GM12878 (cell line): ENCODE data around the gene OXTR. TPM values are rescaled to one million over a fixed set of nuclear protein-coding genes. Genes with fewer than 3 reads are reported as not detected.

ENCODE experiments used
- ATAC-seq: fragments of 200-7000 bp; cut with Tn5 transposase; 3 replicates; pipeline ENCODE4 v1.9.1; 2020; ENCODE audit warnings: mild to moderate bottlenecking, moderate library complexity
- BruUV-seq: library from RNA; stranded (reverse); fragments of 400-500 nt; replicated peaks from 2 replicates; lab custom pipeline; 2021; lab: Mats Ljungman, UMichigan
- CTCF ChIA-PET: fragments of 300-600 bp; sonication (Branson Sonifier 250); formaldehyde crosslinking; extraction: SDS; loops from one replicate; lab custom pipeline; 2021; ENCODE audit warnings: inconsistent platforms; lab: Yijun Ruan, JAX
- POLR2A ChIA-PET: fragments of 350-600 bp; formaldehyde crosslinking; extraction: SDS; loops from one replicate; lab custom pipeline; 2021; ENCODE audit warnings: inconsistent platforms; lab: Charles Lee
- RAD21 ChIA-PET: fragments of 300-600 bp; sonication (Branson Sonifier 250); formaldehyde crosslinking; loops from one replicate; lab custom pipeline; 2023; ENCODE audit warnings: antibody characterized with exemption; ENCODE audit not compliant: unreplicated experiment; lab: Charles Lee
- SMC1A ChIA-PET: fragments of 300-600 bp; sonication (Branson Sonifier 250); formaldehyde crosslinking; loops from one replicate; lab custom pipeline; 2023; ENCODE audit not compliant: unreplicated experiment, uncharacterized antibody; lab: Charles Lee
- DNase-seq: peaks from one replicate; pipeline ENCODE4 v3.0.0-alpha.2; 2011; ENCODE audit warnings: low read depth, low spot score
- FAIRE-seq: peaks from 3 replicates; lab custom pipeline; 2011; peaks lifted over from hg19 to GRCh38; lab: Jason Lieb, UNC
- H2AFZ ChIP-seq: 2 replicates; pipeline ENCODE4 v1.6.0; 2011; ENCODE audit warnings: low read depth, low read length, control low read depth; ENCODE audit not compliant: control insufficient read depth
- H3K27ac ChIP-seq: 2 replicates; pipeline ENCODE4 v1.5.1; 2011; ENCODE audit warnings: control low read depth; ENCODE audit not compliant: control insufficient read depth, insufficient read depth
- H3K27me3 ChIP-seq, 2 experiments: replicated peaks in 1 of 2; 2 replicates each; pipeline versions ENCODE4 v1.6.0 to v1.6.1; 2011; ENCODE audit warnings: low read length in 1 of 2; ENCODE audit not compliant: control insufficient read depth in 2 of 2, insufficient read depth in 2 of 2
- H3K36me3 ChIP-seq, 2 experiments: 2 replicates each; pipeline ENCODE4 v1.5.1; 2011; ENCODE audit warnings: low read length in 1 of 2; ENCODE audit not compliant: control insufficient read depth in 2 of 2, insufficient read depth in 2 of 2
- H3K4me1 ChIP-seq: 2 replicates; pipeline ENCODE4 v1.6.1; 2011; ENCODE audit warnings: mild to moderate bottlenecking, low read length, moderate library complexity, mixed read lengths; ENCODE audit not compliant: control insufficient read depth, insufficient read depth
- H3K4me2 ChIP-seq: 2 replicates; pipeline ENCODE4 v1.6.0; 2011; ENCODE audit warnings: control low read depth; ENCODE audit not compliant: control insufficient read depth, insufficient read depth
- H3K4me3 ChIP-seq: fragments of 200-600 bp; sonication (generic); 2 replicates; pipeline ENCODE4 v1.5.1; 2016
- H3K79me2 ChIP-seq: 2 replicates; pipeline ENCODE4 v1.6.0; 2011; ENCODE audit warnings: low read length; ENCODE audit not compliant: control insufficient read depth, insufficient read depth
- H3K9ac ChIP-seq: 2 replicates; pipeline ENCODE4 v1.8.0; 2011; ENCODE audit warnings: low read length, control low read depth, mixed read lengths; ENCODE audit not compliant: control insufficient read depth, insufficient read depth
- H3K9me3 ChIP-seq: replicated peaks from 3 replicates; pipeline ENCODE4 v1.5.1; 2011; ENCODE audit warnings: mild to moderate bottlenecking, low read length; ENCODE audit not compliant: control insufficient read depth, insufficient read depth
- H4K20me1 ChIP-seq: 2 replicates; pipeline ENCODE4 v1.6.0; 2011; ENCODE audit not compliant: control insufficient read depth, insufficient read depth
- RELB ChIP-seq: fragments of 450-650 bp; IDR thresholded peaks from 2 replicates; pipeline ENCODE4 v1.6.1; 2017; ENCODE audit warnings: low read depth, mild to moderate bottlenecking, moderate library complexity
- WGBS: methylation state at CpG from one replicate; pipeline ENCODE4 v1.1.6; 2016; ENCODE audit warnings: low lambda C conversion rate; ENCODE audit not compliant: insufficient replicate concordance, insufficient coverage; ENCODE audit errors: missing lambda C conversion rate; 5-methylcytosine and 5-hydroxymethylcytosine counted together
- in situ Hi-C: fragments of 300-500 bp; cut with MboI; formaldehyde crosslinking; loops from 9 replicates; pipeline ENCODE4 v1.14.3; 2018; ENCODE audit warnings: mixed read lengths
- intact Hi-C: fragments of 100-400 bp; cut with micrococcal nuclease; formaldehyde crosslinking; loops from one replicate; pipeline ENCODE4 v1.14.2; 2022; ENCODE audit not compliant: unreplicated experiment
- polyA plus RNA-seq, 11 experiments: library from polyadenylated mRNA; depleted of rRNA in 4 of 11; unstranded in 6 of 11; stranded (reverse) in 5 of 11; fragments of >200 nt; fragmentation: Nextera tagmentation in 4 of 11; fragmentation: Illumina TruSeq in 1 of 11; extraction: Ambion mirVana in 4 of 11; extraction: Trizol in 1 of 11; gene quantifications; 1 replicate in 1 of 11; 2 replicates in 10 of 11; pipeline versions ENCODE4 v1.2.1 to v1.2.3, GENCODE V29; 2011 to 2016; ENCODE audit warnings: inconsistent platforms in 2 of 11, missing spikeins in 2 of 11, low read depth in 1 of 11
- total RNA-seq, 4 experiments: library from RNA; depleted of rRNA in 3 of 4; stranded (reverse); fragments of >200 nt in 3 of 4; fragmentation: Illumina TruSeq in 1 of 4; extraction: Trizol in 1 of 4; gene quantifications; 2 replicates each; pipeline versions ENCODE4 v1.2.1 to v1.2.3, GENCODE V29; 2013 to 2021
- TF ChIP-seq, protein P1 (sequence below): fragments of 450-650 bp; IDR thresholded peaks from 2 replicates; pipeline ENCODE4 v1.6.1; 2017; ENCODE audit warnings: mild to moderate bottlenecking, moderate library complexity

The OXTR gene
- total and polyA plus RNA-seq, 10 of the 15 experiments (the other 5 are each of a cell fraction or from before 2014, with no cell fraction given), result 0.43 to 5.9 (median 2.6) TPM

DNA sequence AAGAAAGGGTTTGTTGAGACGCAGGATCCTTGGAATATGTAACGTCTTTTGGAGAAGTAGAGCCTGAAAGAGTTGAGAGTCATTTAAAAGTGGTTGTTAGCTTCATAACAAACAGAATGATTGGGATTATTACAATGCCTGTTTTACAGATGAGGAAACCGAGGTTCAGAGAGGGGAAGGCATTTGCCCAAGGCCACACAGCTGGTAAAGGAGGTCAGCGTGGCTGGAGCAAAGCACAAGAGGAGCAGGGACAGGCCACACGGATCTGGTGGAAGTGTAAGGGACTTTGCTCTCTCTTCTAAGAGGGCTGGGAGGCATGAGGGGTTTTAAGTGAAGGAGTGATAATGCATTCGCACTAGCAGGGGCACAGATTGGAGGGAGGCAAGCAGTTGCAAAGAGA is 6.2 kb upstream of the OXTR start:
- no peak for ATAC-seq

More for the DNA sequence above, 6.2 kb upstream of the OXTR start:
- no peaks in the 10 kb centered on the region for H3K36me3 ChIP-seq
- no peak overlapping the region for H3K4me2 ChIP-seq
- H3K9ac ChIP-seq, result no peak overlapping the region
- ChIA-PET RAD21 (no interaction called here), SMC1A (no interaction called here), POLR2A (no interaction called here), CTCF (no interaction called here)
- no peak overlapping the region for H3K27ac ChIP-seq
- no peak for FAIRE-seq
- BruUV-seq, result no TSS peak
- no peaks in the 10 kb centered on the region for H3K27me3 ChIP-seq
- no peak overlapping the region for H3K4me3 ChIP-seq
- WGBS, result 64% methylated on average over 6 of the region's 6 CpGs
- TF ChIP-seq RELB, result no peak
- TF ChIP-seq, protein P1, sequence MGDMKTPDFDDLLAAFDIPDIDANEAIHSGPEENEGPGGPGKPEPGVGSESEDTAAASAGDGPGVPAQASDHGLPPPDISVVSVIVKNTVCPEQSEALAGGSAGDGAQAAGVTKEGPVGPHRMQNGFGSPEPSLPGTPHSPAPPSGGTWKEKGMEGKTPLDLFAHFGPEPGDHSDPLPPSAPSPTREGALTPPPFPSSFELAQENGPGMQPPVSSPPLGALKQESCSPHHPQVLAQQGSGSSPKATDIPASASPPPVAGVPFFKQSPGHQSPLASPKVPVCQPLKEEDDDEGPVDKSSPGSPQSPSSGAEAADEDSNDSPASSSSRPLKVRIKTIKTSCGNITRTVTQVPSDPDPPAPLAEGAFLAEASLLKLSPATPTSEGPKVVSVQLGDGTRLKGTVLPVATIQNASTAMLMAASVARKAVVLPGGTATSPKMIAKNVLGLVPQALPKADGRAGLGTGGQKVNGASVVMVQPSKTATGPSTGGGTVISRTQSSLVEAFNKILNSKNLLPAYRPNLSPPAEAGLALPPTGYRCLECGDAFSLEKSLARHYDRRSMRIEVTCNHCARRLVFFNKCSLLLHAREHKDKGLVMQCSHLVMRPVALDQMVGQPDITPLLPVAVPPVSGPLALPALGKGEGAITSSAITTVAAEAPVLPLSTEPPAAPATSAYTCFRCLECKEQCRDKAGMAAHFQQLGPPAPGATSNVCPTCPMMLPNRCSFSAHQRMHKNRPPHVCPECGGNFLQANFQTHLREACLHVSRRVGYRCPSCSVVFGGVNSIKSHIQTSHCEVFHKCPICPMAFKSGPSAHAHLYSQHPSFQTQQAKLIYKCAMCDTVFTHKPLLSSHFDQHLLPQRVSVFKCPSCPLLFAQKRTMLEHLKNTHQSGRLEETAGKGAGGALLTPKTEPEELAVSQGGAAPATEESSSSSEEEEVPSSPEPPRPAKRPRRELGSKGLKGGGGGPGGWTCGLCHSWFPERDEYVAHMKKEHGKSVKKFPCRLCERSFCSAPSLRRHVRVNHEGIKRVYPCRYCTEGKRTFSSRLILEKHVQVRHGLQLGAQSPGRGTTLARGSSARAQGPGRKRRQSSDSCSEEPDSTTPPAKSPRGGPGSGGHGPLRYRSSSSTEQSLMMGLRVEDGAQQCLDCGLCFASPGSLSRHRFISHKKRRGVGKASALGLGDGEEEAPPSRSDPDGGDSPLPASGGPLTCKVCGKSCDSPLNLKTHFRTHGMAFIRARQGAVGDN, result no peak
- no peaks in the 10 kb centered on the region; the same call in 1 of the 2 replicates for H4K20me1 ChIP-seq
- intact Hi-C loops, result no loop called here
- in situ Hi-C loops, result no loop called here
- no peaks in the 10 kb centered on the region; the same call in 1 of the 2 replicates for H3K4me1 ChIP-seq
- no peaks in the 10 kb centered on the region for H3K79me2 ChIP-seq
- no peak for DNase-seq
- no peaks in the 10 kb centered on the region for H3K9me3 ChIP-seq
- H2AFZ ChIP-seq, result no peak overlapping the region
